ENCODE measurements around the gene HECTD1.

- no peak for TF ChIP-seq CTCF (IDR thresholded peaks at IDR 0.05 in 4 of 5, conservative IDR thresholded peaks at IDR 0.05 in 1 of 5)
- no peak for TF ChIP-seq POLR2A (IDR thresholded peaks at IDR 0.05)
Measured at GRCh38 chr14:31239741-31240140, 32.1 kb upstream of the HECTD1 start.
